Mucosa of rectum (tissue), 2 donors: ENCODE data around the gene ANO2.

Experiments used
- H3K27ac ChIP-seq, 2 donors: one replicate each; pipeline ENCODE4 v1.7.0; 2013; ENCODE audit warnings: inconsistent platforms in 2 of 2, low read depth in 2 of 2, low read length in 2 of 2
- H3K27me3 ChIP-seq, 2 donors: one replicate each; pipeline ENCODE4 v1.7.0; 2013; ENCODE audit warnings: low read length in 2 of 2; ENCODE audit not compliant: control insufficient read depth in 2 of 2, insufficient read depth in 2 of 2
- H3K36me3 ChIP-seq, 2 donors: one replicate each; pipeline ENCODE4 v1.7.0; 2013; ENCODE audit warnings: low read length in 2 of 2; ENCODE audit not compliant: control insufficient read depth in 2 of 2, insufficient read depth in 2 of 2
- H3K4me1 ChIP-seq, 2 donors: one replicate each; pipeline ENCODE4 v1.7.0; 2013; ENCODE audit warnings: low read length in 2 of 2, mild to moderate bottlenecking in 1 of 2; ENCODE audit not compliant: control insufficient read depth in 2 of 2, insufficient read depth in 2 of 2
- H3K4me3 ChIP-seq, 2 donors: one replicate each; pipeline ENCODE4 v1.7.0; 2013; ENCODE audit warnings: low read length in 2 of 2
- H3K9ac ChIP-seq, 2 donors: one replicate each; pipeline ENCODE4 v1.7.0; 2013; ENCODE audit warnings: low read length in 2 of 2, low read depth in 1 of 2, mild to moderate bottlenecking in 1 of 2
- H3K9me3 ChIP-seq, 2 donors: one replicate each; pipeline ENCODE4 v1.7.0; 2013; ENCODE audit warnings: low read length in 2 of 2; ENCODE audit not compliant: control insufficient read depth in 2 of 2
- donor health status: healthy.
- donor health status: Normal muscosa, but diverticular disease.

ANO2 gene

GRCh38 chr12:5873281-5873919, 71.7 kb downstream of the ANO2 start:
- Histone ChIP-seq H3K27ac (no peak overlapping the region), H3K27me3 (no peaks in the 10 kb centered on the region), H3K36me3 (no peaks in the 10 kb centered on the region), H3K4me1 (no peaks in the 10 kb centered on the region), H3K9me3 (no peaks in the 10 kb centered on the region), H3K4me3 (no peak overlapping the region), H3K9ac (no peak overlapping the region)

- Histone ChIP-seq H3K27me3 (no peaks in the 10 kb centered on the region), H3K9me3 (no peaks in the 10 kb centered on the region), H3K4me3 (no peak overlapping the region), H3K27ac (no peak overlapping the region), H3K4me1 (no peaks in the 10 kb centered on the region), H3K9ac (no peak overlapping the region), H3K36me3 (no peaks in the 10 kb centered on the region)
These were observed 72.3 kb downstream of the ANO2 start for GRCh38 chr12:5872745-5873144.

- H3K36me3 ChIP-seq: no peaks in the 10 kb centered on the region
- no peak overlapping the region for H3K27ac ChIP-seq
- no peaks in the 10 kb centered on the region for H3K27me3 ChIP-seq
These were observed 73.3 kb downstream of the ANO2 start for GRCh38 chr12:5871741-5872140.

GRCh38 chr12:5870183-5870582, 74.9 kb downstream of the ANO2 start:
- H3K9me3 ChIP-seq: no peaks in the 10 kb centered on the region
- no peaks in the 10 kb centered on the region for H3K27me3 ChIP-seq
- no peaks in the 10 kb centered on the region for H3K36me3 ChIP-seq
- H3K9ac ChIP-seq: no peak overlapping the region
- H3K27ac ChIP-seq: no peak overlapping the region
- no peak overlapping the region for H3K4me3 ChIP-seq
- no peaks in the 10 kb centered on the region for H3K4me1 ChIP-seq

More at GRCh38 chr12:5871741-5872140, 73.3 kb downstream of the ANO2 start:
- Histone ChIP-seq H3K9me3 (no peaks in the 10 kb centered on the region), H3K4me1 (no peaks in the 10 kb centered on the region), H3K4me3 (no peak overlapping the region), H3K9ac (no peak overlapping the region)

GRCh38 chr12:5868625-5869295, 76.3 kb downstream of the ANO2 start:
- H3K9ac ChIP-seq: no peak overlapping the region
- no peak overlapping the region for H3K4me3 ChIP-seq
- H3K4me1 ChIP-seq: no peaks in the 10 kb centered on the region
- no peaks in the 10 kb centered on the region for H3K36me3 ChIP-seq
- H3K9me3 ChIP-seq: no peaks in the 10 kb centered on the region
- no peak overlapping the region for H3K27ac ChIP-seq
- H3K27me3 ChIP-seq: no peaks in the 10 kb centered on the region

- Histone ChIP-seq H3K27ac (no peak overlapping the region), H3K27me3 (no peaks in the 10 kb centered on the region), H3K9me3 (no peaks in the 10 kb centered on the region), H3K4me3 (no peak overlapping the region), H3K4me1 (no peaks in the 10 kb centered on the region), H3K9ac (no peak overlapping the region), H3K36me3 (no peaks in the 10 kb centered on the region)
These were observed 79.7 kb downstream of the ANO2 start for GRCh38 chr12:5865397-5865796.

GRCh38 chr12:5864972-5865371, 80.1 kb downstream of the ANO2 start:
- Histone ChIP-seq H3K4me3 (no peak overlapping the region), H3K4me1 (no peaks in the 10 kb centered on the region), H3K27ac (no peak overlapping the region), H3K36me3 (no peaks in the 10 kb centered on the region), H3K9ac (no peak overlapping the region), H3K27me3 (no peaks in the 10 kb centered on the region), H3K9me3 (no peaks in the 10 kb centered on the region)

- Histone ChIP-seq H3K9me3 (no peaks in the 10 kb centered on the region), H3K36me3 (no peaks in the 10 kb centered on the region), H3K27ac (no peak overlapping the region), H3K9ac (no peak overlapping the region), H3K4me3 (no peak overlapping the region), H3K27me3 (no peaks in the 10 kb centered on the region), H3K4me1 (no peaks in the 10 kb centered on the region)
These were observed 80.8 kb downstream of the ANO2 start for GRCh38 chr12:5864301-5864700.

- no peaks in the 10 kb centered on the region for H3K4me1 ChIP-seq
- no peak overlapping the region for H3K9ac ChIP-seq
- H3K9me3 ChIP-seq: no peaks in the 10 kb centered on the region
- H3K27me3 ChIP-seq: no peaks in the 10 kb centered on the region
- no peaks in the 10 kb centered on the region for H3K36me3 ChIP-seq
- H3K27ac ChIP-seq: no peak overlapping the region
- no peak overlapping the region for H3K4me3 ChIP-seq
These were observed 83.6 kb downstream of the ANO2 start for GRCh38 chr12:5861416-5861815.

- Histone ChIP-seq H3K27me3 (peaks cover 0 to 3% of the 10 kb centered on the region in 2 donors), H3K4me3 (no peak overlapping the region), H3K27ac (no peak overlapping the region), H3K4me1 (no peaks in the 10 kb centered on the region), H3K36me3 (no peaks in the 10 kb centered on the region), H3K9ac (no peak overlapping the region), H3K9me3 (no peaks in the 10 kb centered on the region)
These were observed 88.4 kb downstream of the ANO2 start for GRCh38 chr12:5856692-5857091.
